Measurements from ENCODE around the gene FXYD4.

Gene FXYD4

GRCh38 chr10:43354330-43354635, 17.2 kb upstream of the FXYD4 start:
- TF ChIP-seq USF1 (IDR thresholded peaks at IDR 0.05), result no peak
- no peak for TF ChIP-seq REST (IDR thresholded peaks at IDR 0.05; ENCODE audit: low read depth)
- no peak for TF ChIP-seq CEBPB (IDR thresholded peaks at IDR 0.05)
- no peak for TF ChIP-seq CREB1 (IDR thresholded peaks at IDR 0.05; ENCODE audit: low read depth)
- no peak for TF ChIP-seq ZBTB7A (IDR thresholded peaks at IDR 0.05; ENCODE audit: low read depth)
- no peak for TF ChIP-seq EGR1 (IDR thresholded peaks at IDR 0.05)
- TF ChIP-seq TEAD4 (IDR thresholded peaks at IDR 0.05), result no peak
- TF ChIP-seq RAD21 (IDR thresholded peaks at IDR 0.05; ENCODE audit: low read depth), result no peak
- TF ChIP-seq, protein P1, sequence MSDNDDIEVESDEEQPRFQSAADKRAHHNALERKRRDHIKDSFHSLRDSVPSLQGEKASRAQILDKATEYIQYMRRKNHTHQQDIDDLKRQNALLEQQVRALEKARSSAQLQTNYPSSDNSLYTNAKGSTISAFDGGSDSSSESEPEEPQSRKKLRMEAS (IDR thresholded peaks at IDR 0.05), result no peak
- no peak for TF ChIP-seq EP300 (IDR thresholded peaks at IDR 0.05; ENCODE audit: borderline replicate concordance)
- no peak for TF ChIP-seq NFIC (IDR thresholded peaks at IDR 0.05)
- TF ChIP-seq YY1 (IDR thresholded peaks at IDR 0.05; ENCODE audit: low read depth), result no peak
- no peak for TF ChIP-seq TAF1 (IDR thresholded peaks at IDR 0.05; ENCODE audit: low read depth)
- no peak for TF ChIP-seq TCF12 (IDR thresholded peaks at IDR 0.05; ENCODE audit: low read depth)
- TF ChIP-seq FOXM1 (IDR thresholded peaks at IDR 0.05; ENCODE audit: borderline replicate concordance, low read depth), result no peak

- no peak for TF ChIP-seq EGR1 (IDR thresholded peaks at IDR 0.05)
- TF ChIP-seq TAF1 (IDR thresholded peaks at IDR 0.05; ENCODE audit: low read depth), result no peak
- TF ChIP-seq ZBTB7A (IDR thresholded peaks at IDR 0.05; ENCODE audit: low read depth), result no peak
- TF ChIP-seq, protein P1 (IDR thresholded peaks at IDR 0.05), result no peak
- TF ChIP-seq NFIC (IDR thresholded peaks at IDR 0.05), result no peak
- no peak for TF ChIP-seq YY1 (IDR thresholded peaks at IDR 0.05; ENCODE audit: low read depth)
- TF ChIP-seq REST (IDR thresholded peaks at IDR 0.05; ENCODE audit: low read depth), result no peak
- TF ChIP-seq EP300 (IDR thresholded peaks at IDR 0.05; ENCODE audit: borderline replicate concordance), result no peak
- TF ChIP-seq TEAD4 (IDR thresholded peaks at IDR 0.05), result no peak
- TF ChIP-seq RAD21 (IDR thresholded peaks at IDR 0.05; ENCODE audit: low read depth), result no peak
- TF ChIP-seq USF1 (IDR thresholded peaks at IDR 0.05), result no peak
These were observed 16.5 kb upstream of the FXYD4 start for GRCh38 chr10:43354879-43355380.

DNA sequence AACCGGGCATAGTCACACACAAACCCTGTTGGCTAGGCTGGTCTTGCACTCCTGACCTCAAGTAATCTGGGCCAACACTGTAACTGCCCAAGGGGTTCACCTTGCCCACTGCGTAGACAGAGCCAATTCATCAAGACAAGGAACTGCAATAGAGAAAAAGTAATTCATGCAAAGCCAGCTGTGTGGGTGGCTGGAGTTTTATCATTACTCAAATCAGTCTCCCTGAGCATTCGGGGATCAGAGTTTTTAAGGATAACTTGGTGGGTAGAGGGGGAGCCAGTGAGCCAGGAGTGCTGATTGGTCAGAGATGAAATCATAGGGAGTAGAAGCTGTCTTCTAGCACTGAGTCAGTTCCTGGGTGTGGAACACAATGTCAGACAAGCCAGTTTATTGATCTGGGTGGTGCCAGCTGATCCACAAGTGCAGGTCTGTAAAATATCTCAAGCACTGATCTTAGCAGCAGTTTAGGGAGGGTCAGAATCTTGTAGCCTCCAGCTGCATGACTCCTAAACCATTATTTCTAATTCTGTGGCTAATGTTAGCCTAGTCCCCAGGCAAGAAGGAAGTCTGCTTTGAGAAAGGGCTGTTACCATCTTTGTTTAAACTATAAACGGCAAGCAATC, 15.6 kb upstream of the FXYD4 start:
- TF ChIP-seq TAF1 (IDR thresholded peaks at IDR 0.05; ENCODE audit: low read depth) (no peak), USF1 (IDR thresholded peaks at IDR 0.05) (no peak), CEBPB (IDR thresholded peaks at IDR 0.05) (no peak), ZBTB7A (IDR thresholded peaks at IDR 0.05; ENCODE audit: low read depth) (no peak), TCF12 (IDR thresholded peaks at IDR 0.05; ENCODE audit: low read depth) (no peak), EP300 (IDR thresholded peaks at IDR 0.05; ENCODE audit: borderline replicate concordance) (no peak), YY1 (IDR thresholded peaks at IDR 0.05; ENCODE audit: low read depth) (no peak), CREB1 (IDR thresholded peaks at IDR 0.05; ENCODE audit: low read depth) (no peak), TEAD4 (IDR thresholded peaks at IDR 0.05) (no peak), EGR1 (IDR thresholded peaks at IDR 0.05) (no peak), REST (IDR thresholded peaks at IDR 0.05; ENCODE audit: low read depth) (no peak)

- TF ChIP-seq FOXM1 (IDR thresholded peaks at IDR 0.05; ENCODE audit: borderline replicate concordance, low read depth) (no peak), USF1 (IDR thresholded peaks at IDR 0.05) (no peak), EP300 (IDR thresholded peaks at IDR 0.05; ENCODE audit: borderline replicate concordance) (no peak), EGR1 (IDR thresholded peaks at IDR 0.05) (no peak)
- TF ChIP-seq, protein P1 (IDR thresholded peaks at IDR 0.05), result no peak
These were observed 11.3 kb upstream of the FXYD4 start for GRCh38 chr10:43360086-43360485.

All from Ishikawa (cell line).